DOHH2 (cell line): ENCODE measurements around the gene HES4.

Experiments
- H3F3A ChIP-seq: fragments of 200-600 bp; sonication (generic), shearing (Covaris generic); 2 replicates; pipeline ENCODE4 v1.6.0; 2016; ENCODE audit warnings: antibody characterized with exemption, mild to moderate bottlenecking; ENCODE audit not compliant: control insufficient read depth, insufficient read depth
- H3K27ac ChIP-seq: fragments of 200-600 bp; sonication (generic); 2 replicates; pipeline ENCODE4 v1.5.1; 2014; ENCODE audit warnings: low read depth, mild to moderate bottlenecking, low read length, moderate library complexity
- H3K27me3 ChIP-seq: fragments of 200-600 bp; sonication (generic); 2 replicates; pipeline ENCODE4 v1.6.1; 2014; ENCODE audit warnings: mild to moderate bottlenecking, low read length, mixed read lengths; ENCODE audit not compliant: control insufficient read depth
- H3K36me3 ChIP-seq: fragments of 200-600 bp; sonication (generic); 2 replicates; pipeline ENCODE4 v1.6.1; 2014; ENCODE audit warnings: mild to moderate bottlenecking, low read length, moderate library complexity, mixed read lengths; ENCODE audit not compliant: control insufficient read depth
- H3K4me1 ChIP-seq: fragments of 200-600 bp; sonication (generic); 2 replicates; pipeline ENCODE4 v1.6.1; 2014; ENCODE audit warnings: mild to moderate bottlenecking, low read length, mixed read lengths; ENCODE audit not compliant: control insufficient read depth
- H3K4me2 ChIP-seq: fragments of 200-600 bp; sonication (generic); 2 replicates; pipeline ENCODE4 v1.6.0; 2014; ENCODE audit warnings: mild to moderate bottlenecking, low read length, moderate library complexity
- H3K4me3 ChIP-seq: fragments of 200-600 bp; sonication (generic); 2 replicates; pipeline ENCODE4 v1.5.1; 2014; ENCODE audit warnings: mild to moderate bottlenecking, low read length, mixed read lengths
- H3K79me2 ChIP-seq: fragments of 200-600 bp; sonication (generic); 2 replicates; pipeline ENCODE4 v1.6.1; 2014; ENCODE audit warnings: mild to moderate bottlenecking, low read length, mixed read lengths; ENCODE audit not compliant: control insufficient read depth
- H3K9me2 ChIP-seq: fragments of 200-600 bp; sonication (generic); replicated peaks from 2 replicates; pipeline ENCODE4 v1.6.1; 2014; ENCODE audit warnings: mild to moderate bottlenecking, low read length, mixed read lengths; ENCODE audit not compliant: control insufficient read depth
- H3K9me3 ChIP-seq: fragments of 200-600 bp; sonication (generic); 2 replicates; pipeline ENCODE4 v1.6.1; 2014; ENCODE audit warnings: antibody characterized with exemption, low read length, mixed read lengths; ENCODE audit not compliant: control insufficient read depth, insufficient read depth
- H4K20me1 ChIP-seq: fragments of 200-600 bp; sonication (generic); 2 replicates; pipeline ENCODE4 v1.6.0; 2014; ENCODE audit warnings: low read depth, mild to moderate bottlenecking, antibody characterized with exemption, low read length, moderate library complexity; ENCODE audit not compliant: control insufficient read depth, insufficient read depth
- EZH2phosphoT487 ChIP-seq: fragments of 200-600 bp; sonication (generic); IDR thresholded peaks from 2 replicates; pipeline ENCODE4 v1.6.1; 2017; ENCODE audit warnings: borderline replicate concordance, mild to moderate bottlenecking, antibody characterized with exemption, low read length, moderate library complexity, mixed read lengths
- TF ChIP-seq, protein P1 (sequence below): fragments of 200-600 bp; sonication (generic); IDR thresholded peaks from one replicate; pipeline ENCODE4 v1.5.1; 2014; ENCODE audit warnings: antibody characterized with exemption, mild to moderate bottlenecking, low read depth, low read length; ENCODE audit not compliant: poor library complexity, severe bottlenecking

HES4 gene

GRCh38 chr1:981955-982558, 17.8 kb downstream of the HES4 start, which contains the start of gene PERM1:
TSS of gene PERM1 (minus strand) at chr1:982093. CDS start at chr1:981029, 1,064 bp downstream.
- Histone ChIP-seq H3K27me3 (peaks cover 6% of the 10 kb centered on the region), H3K4me3 (no peak within 1 kb of the TSS), H3K79me2 (no peaks in the 10 kb centered on the region), H3K36me3 (no peaks in the 10 kb centered on the region), H3K4me2 (no peak within 1 kb of the TSS), H3K9me2 (no peaks in the 10 kb centered on the region), H4K20me1 (no peaks in the 10 kb centered on the region), H3F3A (no peaks in the 10 kb centered on the region), H3K4me1 (no peaks in the 10 kb centered on the region), H3K9me3 (no peaks in the 10 kb centered on the region), H3K27ac (no peak within 1 kb of the TSS)
- TF ChIP-seq, protein P1, sequence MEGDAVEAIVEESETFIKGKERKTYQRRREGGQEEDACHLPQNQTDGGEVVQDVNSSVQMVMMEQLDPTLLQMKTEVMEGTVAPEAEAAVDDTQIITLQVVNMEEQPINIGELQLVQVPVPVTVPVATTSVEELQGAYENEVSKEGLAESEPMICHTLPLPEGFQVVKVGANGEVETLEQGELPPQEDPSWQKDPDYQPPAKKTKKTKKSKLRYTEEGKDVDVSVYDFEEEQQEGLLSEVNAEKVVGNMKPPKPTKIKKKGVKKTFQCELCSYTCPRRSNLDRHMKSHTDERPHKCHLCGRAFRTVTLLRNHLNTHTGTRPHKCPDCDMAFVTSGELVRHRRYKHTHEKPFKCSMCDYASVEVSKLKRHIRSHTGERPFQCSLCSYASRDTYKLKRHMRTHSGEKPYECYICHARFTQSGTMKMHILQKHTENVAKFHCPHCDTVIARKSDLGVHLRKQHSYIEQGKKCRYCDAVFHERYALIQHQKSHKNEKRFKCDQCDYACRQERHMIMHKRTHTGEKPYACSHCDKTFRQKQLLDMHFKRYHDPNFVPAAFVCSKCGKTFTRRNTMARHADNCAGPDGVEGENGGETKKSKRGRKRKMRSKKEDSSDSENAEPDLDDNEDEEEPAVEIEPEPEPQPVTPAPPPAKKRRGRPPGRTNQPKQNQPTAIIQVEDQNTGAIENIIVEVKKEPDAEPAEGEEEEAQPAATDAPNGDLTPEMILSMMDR, result no peak
- TF ChIP-seq EZH2phosphoT487, result no peak

DNA sequence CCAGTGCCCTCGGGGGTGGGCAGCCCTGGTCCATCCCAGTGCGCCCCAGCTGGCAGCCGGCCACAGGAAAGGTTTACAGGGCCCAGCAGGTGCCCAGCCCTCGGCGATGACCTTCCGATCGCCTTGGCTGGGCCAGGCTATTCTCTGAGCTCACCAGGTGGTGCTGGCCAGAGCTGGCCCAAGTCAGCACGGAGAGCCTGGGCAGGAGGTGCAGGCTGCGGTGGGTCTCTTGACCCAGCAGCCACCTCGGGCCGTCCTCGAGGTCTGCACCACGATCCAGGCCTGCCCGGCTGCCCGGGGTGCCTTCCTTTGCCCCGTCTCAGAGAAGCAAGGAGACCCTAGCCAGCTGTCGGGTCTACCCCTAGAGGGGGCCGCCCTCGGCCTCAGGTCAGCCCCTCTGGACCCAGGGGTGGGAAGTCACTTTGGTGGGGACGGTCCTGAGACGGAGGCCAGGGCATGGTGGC, 18.4 kb downstream of the HES4 start:
- no peaks in the 10 kb centered on the region for H3F3A ChIP-seq
- no peaks in the 10 kb centered on the region for H3K9me2 ChIP-seq
- H4K20me1 ChIP-seq, result no peaks in the 10 kb centered on the region
- no peak overlapping the region for H3K4me3 ChIP-seq
- H3K27me3 ChIP-seq, result peaks cover 6% of the 10 kb centered on the region
- no peak for TF ChIP-seq EZH2phosphoT487
- TF ChIP-seq, protein P1, result no peak
- no peak overlapping the region for H3K4me2 ChIP-seq
- no peaks in the 10 kb centered on the region for H3K4me1 ChIP-seq
- no peaks in the 10 kb centered on the region for H3K36me3 ChIP-seq
- no peak overlapping the region for H3K27ac ChIP-seq
- H3K9me3 ChIP-seq, result no peaks in the 10 kb centered on the region
- no peaks in the 10 kb centered on the region for H3K79me2 ChIP-seq

DNA sequence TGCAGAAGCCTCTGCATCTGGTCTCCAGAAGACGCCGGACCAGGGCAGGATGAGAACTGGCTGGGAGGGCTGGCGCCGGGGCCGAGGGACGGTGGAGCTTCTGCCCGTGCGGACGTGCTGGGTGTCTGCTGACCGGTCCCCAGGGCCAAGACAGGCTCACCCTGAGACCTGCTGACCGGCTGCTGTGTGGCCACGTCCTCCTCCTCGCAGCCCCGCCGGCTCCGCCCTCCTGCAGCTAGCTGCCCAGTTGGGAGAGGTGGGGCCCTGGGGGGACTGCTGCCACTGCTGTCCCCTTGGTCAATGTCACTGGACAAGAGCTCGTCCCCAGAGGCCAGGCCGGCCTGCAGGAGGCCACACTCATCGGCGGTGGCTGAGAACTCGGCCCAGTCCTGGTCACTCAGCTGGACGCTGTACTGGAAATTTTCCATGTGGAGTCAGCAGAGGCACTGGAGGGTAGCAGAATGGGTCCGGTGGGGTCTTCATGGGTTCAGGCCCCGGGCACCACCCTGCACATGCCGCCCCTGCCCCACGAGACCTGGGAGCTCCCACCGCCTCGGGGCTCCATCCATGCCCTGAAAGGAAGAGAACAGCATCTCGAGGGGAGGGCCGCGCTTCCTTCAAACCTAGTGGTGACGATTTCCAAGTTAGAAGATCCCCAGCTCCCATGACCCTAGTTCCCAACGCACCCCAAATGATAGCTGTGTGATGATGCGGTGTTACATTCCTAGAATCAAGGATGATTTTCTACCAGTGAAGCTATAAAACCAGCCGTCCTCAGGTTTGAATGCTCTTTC, 19.1 kb downstream of the HES4 start:
- no peaks in the 10 kb centered on the region for H4K20me1 ChIP-seq
- no peaks in the 10 kb centered on the region for H3K9me2 ChIP-seq
- no peaks in the 10 kb centered on the region for H3K36me3 ChIP-seq
- no peak overlapping the region for H3K27ac ChIP-seq
- TF ChIP-seq, protein P1, result no peak
- TF ChIP-seq EZH2phosphoT487, result no peak
- no peak overlapping the region for H3K4me2 ChIP-seq
- peaks cover 3% of the 10 kb centered on the region; the same call in 1 of the 2 replicates for H3K4me1 ChIP-seq
- H3K79me2 ChIP-seq, result no peaks in the 10 kb centered on the region
- H3K4me3 ChIP-seq, result no peak overlapping the region
- no peaks in the 10 kb centered on the region for H3K9me3 ChIP-seq
- peaks cover 4% of the 10 kb centered on the region for H3K27me3 ChIP-seq
- H3F3A ChIP-seq, result no peaks in the 10 kb centered on the region
